ENCODE data around the gene TNNI2. TPM values are rescaled to one million over a fixed set of nuclear protein-coding genes. Genes with fewer than 3 reads are reported as not detected.
A peak's percentile ranks its signal among the peaks of the same experiment; 100 is the strongest.

TNNI2 gene
- total RNA-seq, 4 donors from 2014 or later, result 17.4 to 63.6 (median 27.2) TPM

DNA sequence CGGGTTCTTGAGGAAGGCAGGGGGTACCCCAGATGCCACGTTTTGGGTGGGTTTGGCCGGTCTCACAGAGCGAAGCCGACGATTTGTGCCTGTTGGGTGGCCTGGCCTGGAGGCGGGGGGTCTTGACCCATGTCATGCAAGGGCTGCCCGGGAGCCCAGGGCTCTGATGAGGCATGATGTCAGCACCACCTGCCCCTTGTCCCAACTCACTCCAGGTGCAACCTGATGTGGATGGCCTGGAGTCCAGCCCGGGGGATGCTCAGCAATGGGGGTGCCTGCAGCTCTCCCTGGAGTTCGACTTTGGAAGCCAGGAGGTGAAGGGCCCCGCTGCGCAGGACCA, 3.1 kb upstream of the TNNI2 start:
- TF ChIP-seq CTCF (IDR thresholded peaks at IDR 0.05), result no peak
- no peak for TF ChIP-seq POLR2A (IDR thresholded peaks at IDR 0.05)
- no peak for TF ChIP-seq EP300 (IDR thresholded peaks at IDR 0.05)
- no peak for TF ChIP-seq POLR2AphosphoS5 (IDR thresholded peaks at IDR 0.05)
- DNase-seq (ENCODE audit: low spot score in 2 of 2), result no peak
- Histone ChIP-seq H3K27me3 (no peaks in the 10 kb centered on the region), H3K9me3 (no peaks in the 10 kb centered on the region), H3K4me3 (peak overlapping the region; percentile 24), H3K4me1 (peaks cover 91% of the 10 kb centered on the region), H3K36me3 (no peaks in the 10 kb centered on the region), H3K27ac (peak overlapping the region; percentile 88)
- WGBS, result 73% methylated on average over 8 of the region's 12 CpGs

DNA sequence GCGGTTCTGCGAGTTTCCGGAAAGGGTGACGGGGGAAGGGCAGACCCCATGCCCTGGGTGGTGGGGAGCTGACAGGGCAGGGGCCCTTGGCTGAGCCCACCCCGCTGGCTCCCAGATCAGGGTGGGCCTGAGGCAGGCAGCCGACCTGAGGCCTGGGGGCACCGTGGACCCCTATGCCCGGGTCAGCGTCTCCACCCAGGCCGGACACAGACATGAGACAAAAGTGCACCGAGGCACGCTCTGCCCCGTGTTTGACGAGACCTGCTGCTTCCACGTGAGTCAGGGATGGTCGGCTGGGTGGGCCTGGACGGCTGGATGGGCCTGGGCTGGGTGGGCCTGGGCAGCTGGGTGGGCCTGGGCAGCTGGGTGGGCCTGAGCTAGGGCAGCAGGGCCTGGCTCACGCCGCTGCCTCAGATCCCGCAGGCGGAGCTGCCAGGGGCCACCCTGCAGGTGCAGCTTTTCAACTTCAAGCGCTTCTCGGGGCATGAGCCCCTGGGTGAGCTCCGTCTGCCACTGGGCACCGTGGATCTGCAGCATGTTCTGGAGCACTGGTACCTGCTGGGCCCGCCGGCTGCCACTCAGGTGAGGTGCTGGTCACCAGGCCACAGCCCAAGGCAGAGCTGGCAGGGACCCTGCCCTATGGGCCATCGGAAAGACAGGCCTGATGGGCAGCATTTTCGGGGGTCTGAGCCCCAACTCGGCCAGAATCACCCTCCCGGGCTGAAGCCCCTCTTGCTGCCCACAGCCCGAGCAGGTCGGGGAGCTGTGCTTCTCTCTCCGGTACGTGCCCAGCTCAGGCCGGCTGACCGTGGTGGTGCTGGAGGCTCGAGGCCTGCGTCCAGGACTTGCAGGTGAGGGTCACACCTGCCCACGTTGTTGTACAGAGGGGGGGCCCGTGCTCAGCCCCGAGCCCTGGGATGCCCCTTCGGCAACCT, 2.5 kb upstream of the TNNI2 start:
- H3K4me1 ChIP-seq, result peaks cover 88% of the 10 kb centered on the region
- no peaks in the 10 kb centered on the region for H3K9me3 ChIP-seq
- peak overlapping the region; percentile 4 for H3K27ac ChIP-seq
- H3K36me3 ChIP-seq, result no peaks in the 10 kb centered on the region
- DNase-seq (ENCODE audit: low spot score in 2 of 2), result no peak
- no peaks in the 10 kb centered on the region for H3K27me3 ChIP-seq
- peak overlapping the region; percentile 1 for H3K4me3 ChIP-seq
- 63% methylated on average over 15 of the region's 43 CpGs for WGBS
- TF ChIP-seq POLR2AphosphoS5 (IDR thresholded peaks at IDR 0.05), result no peak
- TF ChIP-seq POLR2A (IDR thresholded peaks at IDR 0.05), result no peak
- TF ChIP-seq EP300 (IDR thresholded peaks at IDR 0.05), result no peak
- TF ChIP-seq CTCF (IDR thresholded peaks at IDR 0.05), result no peak

DNA sequence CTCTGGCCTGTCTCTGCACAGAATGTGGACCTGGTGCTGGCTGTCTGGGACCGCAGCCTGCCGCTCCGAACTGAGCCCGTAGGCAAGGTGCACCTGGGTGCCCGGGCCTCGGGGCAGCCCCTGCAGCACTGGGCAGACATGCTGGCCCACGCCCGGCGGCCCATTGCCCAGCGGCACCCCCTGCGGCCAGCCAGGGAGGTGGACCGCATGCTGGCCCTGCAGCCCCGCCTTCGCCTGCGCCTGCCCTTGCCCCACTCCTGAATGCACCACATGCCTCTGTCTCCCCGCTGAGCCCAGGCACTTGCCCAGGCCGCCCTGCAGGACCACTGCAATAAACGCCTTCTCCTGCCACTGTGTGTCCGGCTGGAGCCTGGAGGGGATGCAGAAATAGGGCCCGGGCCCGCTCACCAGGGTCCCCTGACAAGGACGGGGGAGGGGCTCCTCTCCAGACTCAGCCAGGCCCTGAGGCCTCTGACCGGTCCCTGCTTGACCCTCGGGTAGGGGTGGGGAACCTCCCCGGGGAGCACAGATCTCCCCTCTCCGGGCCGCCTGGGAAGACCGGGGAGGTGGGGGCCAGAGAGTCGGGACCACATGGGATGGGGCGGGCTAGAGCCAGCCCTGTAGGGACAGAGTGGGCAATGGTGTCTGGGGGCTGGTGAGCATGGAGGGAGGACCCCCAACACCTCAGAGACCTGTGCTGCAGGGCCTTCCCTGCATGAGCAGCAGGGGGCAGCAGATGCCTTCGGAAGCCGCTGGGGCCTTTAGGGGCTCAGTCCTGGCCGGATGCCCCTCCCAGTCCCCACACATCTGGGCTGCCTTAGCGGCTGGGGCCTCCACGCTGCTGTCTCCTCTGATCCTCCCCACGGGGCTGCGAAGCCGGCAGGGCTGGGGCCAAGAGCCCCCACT, 1.4 kb upstream of the TNNI2 start:
- Histone ChIP-seq H3K4me3 (no peak overlapping the region), H3K4me1 (peaks cover 81% of the 10 kb centered on the region), H3K27ac (no peak overlapping the region), H3K36me3 (no peaks in the 10 kb centered on the region), H3K27me3 (no peaks in the 10 kb centered on the region), H3K9me3 (no peaks in the 10 kb centered on the region)
- 40% methylated on average over 12 of the region's 38 CpGs for WGBS
- TF ChIP-seq POLR2A (IDR thresholded peaks at IDR 0.05) (no peak), CTCF (IDR thresholded peaks at IDR 0.05) (peak; percentile 67 to 84), POLR2AphosphoS5 (IDR thresholded peaks at IDR 0.05) (no peak), EP300 (IDR thresholded peaks at IDR 0.05) (no peak)
- no peak for DNase-seq (ENCODE audit: low spot score in 2 of 2)

- H3K4me3 ChIP-seq, result no peak overlapping the region
- H3K4me1 ChIP-seq, result peaks cover 81% of the 10 kb centered on the region
- H3K36me3 ChIP-seq, result no peaks in the 10 kb centered on the region
- H3K27ac ChIP-seq, result no peak overlapping the region
- 20% methylated on average over 1 of the region's 17 CpGs for WGBS
- no peak for TF ChIP-seq CTCF (IDR thresholded peaks at IDR 0.05)
- no peaks in the 10 kb centered on the region for H3K27me3 ChIP-seq
- no peaks in the 10 kb centered on the region for H3K9me3 ChIP-seq
- no peak for DNase-seq (ENCODE audit: low spot score in 2 of 2)
Observed at GRCh38 chr11:1838077-1838425, 730 bp upstream of the TNNI2 start.

Data from suprapubic skin (tissue), 4 donors.